GM19324 (cell line): ENCODE results near the gene FBXW12.

Experiments used
- ATAC-seq: cut with Tn5 transposase; IDR thresholded peaks from one replicate; pipeline ENCODE4 v1.9.1; 2021; ENCODE audit warnings: mild to moderate bottlenecking, moderate library complexity; ENCODE audit not compliant: unreplicated experiment, low FRiP score

Gene FBXW12

DNA sequence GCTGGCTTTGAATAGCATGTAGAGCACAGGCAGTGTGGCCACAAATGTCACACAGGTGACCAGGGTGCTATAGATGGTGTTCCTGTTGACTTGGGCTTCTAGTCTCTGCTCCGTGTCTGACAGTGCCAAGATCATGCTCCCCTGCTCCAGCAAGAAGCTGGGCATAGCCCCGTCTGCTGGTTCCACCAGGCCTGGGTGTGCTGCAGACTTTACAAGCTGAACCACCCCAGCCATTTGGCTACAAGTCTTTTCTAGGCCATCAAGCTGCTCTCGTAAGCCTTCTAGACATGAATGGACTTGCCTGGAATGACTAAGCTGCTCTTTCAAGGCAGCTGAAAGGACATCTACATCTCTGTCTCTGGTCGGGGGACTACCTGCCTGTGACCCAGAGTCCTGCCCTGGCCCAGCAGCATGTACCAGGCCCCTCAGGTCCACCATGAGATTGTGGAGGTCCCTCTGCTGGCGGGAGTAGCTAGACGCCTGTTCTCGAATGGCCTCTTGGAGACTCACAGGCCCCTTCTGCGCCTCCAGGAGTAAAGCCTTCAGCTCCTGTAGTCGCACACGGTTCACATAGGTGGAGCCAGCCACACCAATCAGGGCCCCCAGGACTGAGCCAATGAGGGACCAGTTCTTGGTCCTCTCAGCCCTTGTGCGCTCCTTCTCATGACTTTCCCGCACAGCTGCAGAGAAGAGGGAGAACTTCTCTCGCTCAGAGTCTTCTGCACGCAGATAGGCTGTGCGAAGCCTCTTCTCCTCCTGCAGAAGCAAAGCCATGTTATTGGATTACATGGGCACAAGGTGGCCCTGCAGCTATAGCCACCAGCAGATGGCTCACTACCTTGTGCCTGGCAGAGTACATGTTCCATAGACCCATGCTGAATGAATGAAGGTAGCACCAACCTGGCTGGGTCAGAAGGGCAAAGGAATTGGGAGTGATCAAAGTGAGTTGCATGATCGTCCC, 60.7 kb downstream of the FBXW12 start:
- ATAC-seq = no peak

DNA sequence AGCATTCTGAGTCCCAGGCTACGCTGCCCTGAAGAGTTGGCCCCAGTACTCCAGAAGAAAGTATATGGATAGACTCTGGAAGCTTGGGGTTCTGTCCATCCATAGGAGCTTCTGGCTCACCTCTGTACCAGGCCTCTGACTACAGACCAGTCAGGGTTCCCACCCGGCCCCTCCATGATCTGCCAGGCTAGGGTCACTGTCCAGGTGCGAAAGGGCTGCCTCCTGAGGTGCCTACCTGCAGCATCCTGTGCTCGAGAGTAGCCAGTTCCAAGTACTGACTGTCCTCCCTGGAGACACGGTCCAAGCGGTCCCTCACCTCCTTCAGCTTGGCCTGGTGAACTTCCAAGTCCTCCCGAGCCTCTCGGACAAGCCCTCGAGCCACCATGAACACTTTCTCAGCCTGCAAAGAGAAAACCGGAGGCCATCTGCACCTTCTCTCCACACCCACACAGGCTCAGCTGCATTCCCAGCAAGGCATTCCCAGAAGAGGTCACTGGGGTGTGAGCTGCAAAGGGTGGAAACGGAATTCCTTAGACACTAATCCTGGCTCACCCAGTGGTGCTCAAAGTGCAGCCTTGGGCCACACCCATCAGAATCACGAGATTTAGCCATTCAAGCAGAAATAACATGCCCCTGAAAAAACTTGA, 61.6 kb downstream of the FBXW12 start:
- no peak for ATAC-seq

GRCh38 chr3:48434591-48435222, 62.7 kb downstream of the FBXW12 start:
- no peak for ATAC-seq

- no peak for ATAC-seq
Observed at GRCh38 chr3:48435223-48435595, 63.2 kb downstream of the FBXW12 start.

DNA sequence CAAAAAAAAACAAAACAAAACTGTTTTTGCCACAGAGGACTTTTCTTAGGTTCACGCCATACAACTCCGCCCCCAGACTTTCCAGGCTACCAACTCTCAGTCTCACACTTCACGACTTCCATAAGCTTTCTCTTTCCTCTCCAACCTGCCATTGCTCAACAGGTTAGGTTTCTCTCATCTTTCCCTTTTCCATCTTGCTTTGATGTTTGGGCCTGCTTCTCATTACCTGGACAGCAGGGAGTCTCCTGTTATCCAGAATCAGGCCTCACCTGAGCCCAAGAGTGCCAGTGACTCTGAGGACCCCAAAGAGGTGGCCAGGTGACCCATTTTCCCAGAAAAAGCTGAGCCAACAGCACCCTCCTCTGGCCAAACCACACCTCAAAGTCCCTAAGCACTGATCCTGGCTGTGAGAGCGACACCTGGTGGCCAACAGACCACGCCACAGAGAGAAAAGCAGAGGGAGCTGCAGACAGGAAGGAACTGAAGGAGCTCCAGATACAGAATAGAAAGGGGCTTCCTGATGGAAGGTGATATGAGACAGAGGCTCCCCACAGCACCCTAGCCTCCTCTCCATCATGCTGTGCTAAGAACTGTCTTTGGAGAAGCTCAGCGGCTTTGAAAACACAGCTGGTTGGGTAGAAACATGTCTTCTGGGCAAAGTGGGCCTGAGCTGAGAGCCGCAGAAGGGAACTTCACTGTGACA, 63.9 kb downstream of the FBXW12 start:
- no peak for ATAC-seq

DNA sequence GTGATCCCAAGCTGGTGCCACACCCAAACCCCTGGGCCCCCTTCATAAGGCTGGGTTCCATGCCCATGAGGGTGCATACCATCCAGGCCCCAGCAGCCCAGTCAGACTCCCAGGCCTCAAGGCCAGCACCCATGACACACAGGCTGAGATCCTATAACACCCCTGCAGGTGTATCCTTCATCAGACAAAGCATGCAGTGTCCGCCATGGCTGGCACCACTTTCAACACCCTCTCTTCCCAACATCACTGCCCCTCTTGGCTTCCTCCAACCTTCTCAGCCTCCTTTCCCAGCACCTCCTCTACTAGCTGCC, 64.4 kb downstream of the FBXW12 start:
- no peak for ATAC-seq

- ATAC-seq = no peak
Observed at GRCh38 chr3:48436855-48437254, 64.8 kb downstream of the FBXW12 start.

GRCh38 chr3:48437812-48438211, 65.8 kb downstream of the FBXW12 start:
- ATAC-seq = no peak

GRCh38 chr3:48439820-48440589, 68.0 kb downstream of the FBXW12 start, which contains the start of the genes CCDC51 and TMA7:
Gene CCDC51, minus strand, starts transcription at chr3:48440119. Its CDS starts 4,991 bp downstream, at chr3:48435128.
Gene TMA7, plus strand, starts transcription at chr3:48440257. Its CDS starts 40 bp downstream, at chr3:48440297.
- peak; percentile 98 for ATAC-seq

GRCh38 chr3:48440590-48440958, 68.6 kb downstream of the FBXW12 start:
- ATAC-seq = peak; percentile 9

DNA sequence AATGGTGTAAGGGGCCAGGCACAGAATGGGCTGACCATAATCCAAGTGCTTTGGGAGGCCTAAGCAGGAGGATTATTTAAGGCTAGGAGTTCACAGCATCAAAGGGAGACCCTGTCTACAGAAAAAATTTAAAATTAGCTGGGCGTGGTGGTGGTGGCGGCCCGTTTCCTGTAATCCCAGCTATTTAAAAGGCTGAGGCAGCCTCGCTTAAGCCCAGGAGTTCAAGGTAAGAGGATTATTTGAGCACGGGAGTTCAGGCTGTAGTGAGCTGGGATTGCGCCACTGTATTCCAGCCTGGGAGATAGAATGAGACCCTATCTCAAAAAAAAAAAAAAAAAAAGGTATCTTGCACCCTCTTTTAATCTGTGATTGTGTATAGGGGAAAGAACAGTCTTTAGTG, 69.9 kb downstream of the FBXW12 start:
- ATAC-seq = no peak
